GM19455 (cell line): ENCODE data around the gene IRS4.

Source experiments
- ATAC-seq: cut with Tn5 transposase; IDR thresholded peaks from one replicate; pipeline ENCODE4 v1.9.1; 2021; ENCODE audit not compliant: unreplicated experiment

Gene IRS4

GRCh38 chrX:108736509-108737479 lies at the start of gene IRS4:
TSS of gene IRS4 (minus strand) at chrX:108736563.
- ATAC-seq: no peak

- ATAC-seq: no peak
Observed at GRCh38 chrX:108772549-108772948, 36.2 kb upstream of the IRS4 start.

- no peak for ATAC-seq
Observed at GRCh38 chrX:108763559-108763958, 27.2 kb upstream of the IRS4 start.

- no peak for ATAC-seq
Observed at GRCh38 chrX:108740299-108740774, 4.0 kb upstream of the IRS4 start.

GRCh38 chrX:108737754-108738153 lies 1.4 kb upstream of the IRS4 start:
- ATAC-seq: no peak

- ATAC-seq: no peak
Observed at GRCh38 chrX:108735679-108736508, 469 bp downstream of the IRS4 start.

GRCh38 chrX:108735091-108735678 lies 1.2 kb downstream of the IRS4 start:
- no peak for ATAC-seq

- no peak for ATAC-seq
Observed at GRCh38 chrX:108734426-108734825, 1.9 kb downstream of the IRS4 start.

- ATAC-seq: no peak
Observed at GRCh38 chrX:108732630-108733321, 3.6 kb downstream of the IRS4 start.

- ATAC-seq: no peak
Observed at GRCh38 chrX:108731153-108731552, 5.2 kb downstream of the IRS4 start.

- ATAC-seq: no peak
Observed at GRCh38 chrX:108726748-108727147, 9.6 kb downstream of the IRS4 start.

GRCh38 chrX:108722561-108722960 lies 13.8 kb downstream of the IRS4 start:
- ATAC-seq: no peak

- no peak for ATAC-seq
Observed at GRCh38 chrX:108712886-108713285, 23.5 kb downstream of the IRS4 start.

- no peak for ATAC-seq
Observed at GRCh38 chrX:108704839-108705238, 31.5 kb downstream of the IRS4 start.

- no peak for ATAC-seq
Observed at GRCh38 chrX:108702530-108702929, 33.8 kb downstream of the IRS4 start.

GRCh38 chrX:108701633-108702032 lies 34.7 kb downstream of the IRS4 start:
- no peak for ATAC-seq

GRCh38 chrX:108699368-108699767 lies 37.0 kb downstream of the IRS4 start:
- ATAC-seq: no peak

- ATAC-seq: no peak
Observed at GRCh38 chrX:108696690-108697089, 39.7 kb downstream of the IRS4 start.
